ENCODE measurements around the gene TNFRSF1A. TPM values are rescaled to one million over a fixed set of nuclear protein-coding genes. Genes with fewer than 3 reads are reported as not detected.

TNFRSF1A gene
- total and polyA plus RNA-seq, 4 donors, result 36.9 to 144 (median 88.4) TPM

DNA sequence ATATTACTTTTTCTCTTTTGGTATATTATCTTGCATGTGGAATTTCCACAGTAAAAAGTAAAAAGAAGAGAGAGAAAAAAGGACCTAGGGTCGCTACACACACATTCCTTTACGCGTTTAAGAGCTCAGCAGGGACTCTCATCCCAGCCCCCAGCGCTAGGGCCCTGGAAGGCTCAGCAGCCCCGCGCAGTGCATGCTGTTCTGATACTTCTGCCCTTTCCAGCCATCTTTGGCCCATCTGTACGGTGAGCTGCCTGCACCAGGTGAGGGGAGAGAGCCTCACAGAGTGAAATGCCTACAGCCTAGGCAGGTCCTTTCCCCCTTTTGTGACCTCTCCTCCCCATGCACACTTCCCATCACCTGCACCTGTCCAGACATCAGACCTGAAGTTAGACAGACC lies 40.5 kb upstream of the TNFRSF1A start (continued):
- TF ChIP-seq CTCF (IDR thresholded peaks at IDR 0.05; ENCODE audit: low read depth, low read length, missing input control), result no peak

DNA sequence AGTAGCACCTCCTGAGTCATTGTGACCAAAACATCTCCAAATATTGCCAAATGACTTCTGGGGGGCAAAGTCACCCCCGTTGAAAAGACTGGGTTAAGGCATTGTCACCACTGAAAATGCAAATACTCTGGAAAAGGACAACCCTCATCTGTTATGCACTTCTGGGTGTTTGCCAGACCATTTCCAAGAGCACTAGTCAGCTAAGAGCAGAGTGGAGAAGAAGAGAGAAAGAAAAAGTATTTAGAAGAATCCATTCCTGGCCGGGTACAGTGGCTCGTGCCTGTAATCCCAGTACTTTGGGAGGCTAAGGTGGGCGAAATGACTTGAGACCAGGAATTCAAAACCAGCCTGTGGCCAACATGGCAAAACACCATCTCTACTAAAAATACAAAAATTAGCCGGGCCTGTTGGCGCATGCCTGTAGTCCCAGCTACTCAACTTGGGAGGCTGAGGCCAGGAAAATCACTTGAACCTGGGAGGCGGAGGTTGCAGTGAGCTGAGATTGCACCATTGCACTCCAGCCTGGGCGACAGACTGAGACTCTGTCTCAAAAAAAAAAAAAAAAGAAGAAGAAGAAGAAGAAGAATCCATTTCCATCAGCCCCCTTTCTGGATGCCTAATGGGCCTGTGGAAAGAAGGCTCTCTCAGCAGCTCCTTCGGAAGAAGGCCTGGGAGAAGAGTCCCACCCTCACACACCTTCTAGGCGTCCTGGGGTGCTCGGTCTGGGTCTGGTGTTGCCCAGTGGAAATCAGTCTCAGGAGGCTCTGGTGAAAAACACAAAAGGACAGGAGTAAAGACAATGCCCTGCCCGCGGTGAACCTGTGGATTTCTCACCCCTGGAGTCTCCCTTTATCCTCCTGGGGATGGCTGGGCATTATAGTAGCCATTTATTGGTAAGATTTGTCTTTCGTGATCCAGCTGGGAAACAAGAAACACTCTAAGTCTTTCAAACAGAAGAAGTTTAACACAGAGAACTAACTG lies 38.6 kb upstream of the TNFRSF1A start:
- H3K36me3 ChIP-seq (ENCODE audit: control insufficient read depth in 4 of 4, insufficient read depth in 3 of 4, low read depth in 1 of 4, low read length in 3 of 4), result peaks cover 0 to 2% (median 0%) of the 10 kb centered on the region in 4 donors
- 89% methylated on average over 14 of the region's 14 CpGs for WGBS
- no peak overlapping the region for H3K27ac ChIP-seq (ENCODE audit: low read depth in 1 of 2, low read length in 2 of 2)
- no peaks in the 10 kb centered on the region for H3K27me3 ChIP-seq (ENCODE audit: control insufficient read depth in 4 of 4, insufficient read depth in 4 of 4, low read length in 3 of 4)
- H3K4me1 ChIP-seq (ENCODE audit: control insufficient read depth in 4 of 4, insufficient read depth in 4 of 4, low read length in 3 of 4), result peaks cover 9 to 29% (median 21%) of the 10 kb centered on the region in 4 donors
- no peak for DNase-seq (ENCODE audit: low spot score)
- H3K9ac ChIP-seq (ENCODE audit: low read depth in 1 of 2, low read length in 2 of 2), result no peak overlapping the region
- no peaks in the 10 kb centered on the region for H3K9me3 ChIP-seq (ENCODE audit: control insufficient read depth in 4 of 4, low read length in 3 of 4)
- no peak overlapping the region for H3K4me3 ChIP-seq (ENCODE audit: low read depth in 1 of 3, low read length in 3 of 3)
- TF ChIP-seq EGR1 (IDR thresholded peaks at IDR 0.05; ENCODE audit: low read depth in 2 of 2), result no peak
- TF ChIP-seq TAF1 (conservative IDR thresholded peaks at IDR 0.05), result no peak
- TF ChIP-seq, protein P1, sequence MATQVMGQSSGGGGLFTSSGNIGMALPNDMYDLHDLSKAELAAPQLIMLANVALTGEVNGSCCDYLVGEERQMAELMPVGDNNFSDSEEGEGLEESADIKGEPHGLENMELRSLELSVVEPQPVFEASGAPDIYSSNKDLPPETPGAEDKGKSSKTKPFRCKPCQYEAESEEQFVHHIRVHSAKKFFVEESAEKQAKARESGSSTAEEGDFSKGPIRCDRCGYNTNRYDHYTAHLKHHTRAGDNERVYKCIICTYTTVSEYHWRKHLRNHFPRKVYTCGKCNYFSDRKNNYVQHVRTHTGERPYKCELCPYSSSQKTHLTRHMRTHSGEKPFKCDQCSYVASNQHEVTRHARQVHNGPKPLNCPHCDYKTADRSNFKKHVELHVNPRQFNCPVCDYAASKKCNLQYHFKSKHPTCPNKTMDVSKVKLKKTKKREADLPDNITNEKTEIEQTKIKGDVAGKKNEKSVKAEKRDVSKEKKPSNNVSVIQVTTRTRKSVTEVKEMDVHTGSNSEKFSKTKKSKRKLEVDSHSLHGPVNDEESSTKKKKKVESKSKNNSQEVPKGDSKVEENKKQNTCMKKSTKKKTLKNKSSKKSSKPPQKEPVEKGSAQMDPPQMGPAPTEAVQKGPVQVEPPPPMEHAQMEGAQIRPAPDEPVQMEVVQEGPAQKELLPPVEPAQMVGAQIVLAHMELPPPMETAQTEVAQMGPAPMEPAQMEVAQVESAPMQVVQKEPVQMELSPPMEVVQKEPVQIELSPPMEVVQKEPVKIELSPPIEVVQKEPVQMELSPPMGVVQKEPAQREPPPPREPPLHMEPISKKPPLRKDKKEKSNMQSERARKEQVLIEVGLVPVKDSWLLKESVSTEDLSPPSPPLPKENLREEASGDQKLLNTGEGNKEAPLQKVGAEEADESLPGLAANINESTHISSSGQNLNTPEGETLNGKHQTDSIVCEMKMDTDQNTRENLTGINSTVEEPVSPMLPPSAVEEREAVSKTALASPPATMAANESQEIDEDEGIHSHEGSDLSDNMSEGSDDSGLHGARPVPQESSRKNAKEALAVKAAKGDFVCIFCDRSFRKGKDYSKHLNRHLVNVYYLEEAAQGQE (IDR thresholded peaks at IDR 0.05), result no peak
- TF ChIP-seq CTCF (IDR thresholded peaks at IDR 0.05; ENCODE audit: low read depth, low read length, missing input control), result no peak
- no peak for TF ChIP-seq YY1 (IDR thresholded peaks at IDR 0.05)
- no peak for TF ChIP-seq GABPA (IDR thresholded peaks at IDR 0.05 in 1 of 2, conservative IDR thresholded peaks at IDR 0.05 in 1 of 2)
- no peak for TF ChIP-seq FOXA1 (IDR thresholded peaks at IDR 0.05)

DNA sequence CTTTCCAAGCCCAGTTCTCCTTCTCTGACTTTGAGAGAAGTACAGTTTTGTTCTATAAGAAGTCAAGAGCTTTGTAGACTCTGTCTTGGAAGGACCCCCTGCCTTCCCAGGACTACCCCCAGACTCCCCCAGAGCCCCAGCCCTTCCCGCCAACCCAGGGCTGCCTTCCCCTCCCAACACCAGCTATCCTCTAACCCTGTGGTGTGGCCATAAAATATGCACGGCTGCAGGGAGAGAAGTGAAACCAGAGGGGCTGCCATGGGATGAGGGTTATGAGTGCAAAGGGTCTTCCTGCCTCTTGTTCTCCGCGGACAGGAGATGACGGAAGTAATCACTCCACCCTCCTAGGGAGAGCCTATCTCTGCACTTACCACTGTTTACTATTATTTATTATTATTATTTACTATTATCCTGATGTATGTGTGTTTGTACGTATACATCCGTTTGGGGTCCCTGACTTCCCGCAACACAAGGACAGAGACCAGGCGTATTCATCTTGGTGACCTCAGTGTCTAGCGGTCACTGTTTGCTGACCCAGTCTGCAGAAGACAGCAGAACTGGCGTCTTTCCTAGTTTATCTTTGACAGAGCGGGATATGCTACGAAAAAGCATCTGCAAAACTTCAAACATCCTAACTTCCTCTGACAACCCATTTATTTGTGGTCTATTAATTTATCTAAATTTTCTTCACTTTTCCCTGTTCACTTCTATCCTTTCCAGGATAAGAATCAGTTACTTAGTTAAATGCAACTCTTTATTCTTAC lies 37.0 kb upstream of the TNFRSF1A start:
- H3K27me3 ChIP-seq (ENCODE audit: control insufficient read depth in 4 of 4, insufficient read depth in 4 of 4, low read length in 3 of 4), result no peaks in the 10 kb centered on the region
- H3K36me3 ChIP-seq (ENCODE audit: control insufficient read depth in 4 of 4, insufficient read depth in 3 of 4, low read depth in 1 of 4, low read length in 3 of 4), result no peaks in the 10 kb centered on the region
- H3K27ac ChIP-seq (ENCODE audit: low read depth in 1 of 2, low read length in 2 of 2), result peak overlapping the region in 1 of 2 donors; percentile 7
- H3K4me1 ChIP-seq (ENCODE audit: control insufficient read depth in 4 of 4, insufficient read depth in 4 of 4, low read length in 3 of 4), result peaks cover 10 to 26% (median 20%) of the 10 kb centered on the region in 4 donors
- no peaks in the 10 kb centered on the region for H3K9me3 ChIP-seq (ENCODE audit: control insufficient read depth in 4 of 4, low read length in 3 of 4)
- no peak overlapping the region for H3K4me3 ChIP-seq (ENCODE audit: low read depth in 1 of 3, low read length in 3 of 3)
- DNase-seq (ENCODE audit: low spot score), result no peak
- WGBS, result 62% methylated on average over 13 of the region's 13 CpGs
- no peak overlapping the region for H3K9ac ChIP-seq (ENCODE audit: low read depth in 1 of 2, low read length in 2 of 2)
- TF ChIP-seq RAD21 (IDR thresholded peaks at IDR 0.05) (no peak), HNF4A (conservative IDR thresholded peaks at IDR 0.05) (no peak), NR2F2 (IDR thresholded peaks at IDR 0.05) (peak; percentile 87), CTCF (IDR thresholded peaks at IDR 0.05; ENCODE audit: low read depth, low read length, missing input control) (no peak), SP1 (IDR thresholded peaks at IDR 0.05) (peak; percentile 19), RXRA (IDR thresholded peaks at IDR 0.05) (peak; percentile 22 to 47)

Data from liver (tissue), 9 donors.